OCI-LY7 (cell line): ENCODE data around the gene ATP6V1A.

Experiments
- EZH2phosphoT487 ChIP-seq: fragments of 200-600 bp; sonication (generic); IDR thresholded peaks from 2 replicates; pipeline ENCODE4 v1.6.1; 2018; ENCODE audit warnings: low read depth, borderline replicate concordance, mild to moderate bottlenecking, mixed run types, antibody characterized with exemption, low read length, moderate library complexity, mixed read lengths
- TF ChIP-seq, protein P1 (sequence below): fragments of 200-600 bp; sonication (generic); conservative IDR thresholded peaks from 2 replicates; pipeline ENCODE4 v1.5.1; 2014; ENCODE audit warnings: mild to moderate bottlenecking, antibody characterized with exemption, low read length, moderate library complexity, mixed read lengths

DNA sequence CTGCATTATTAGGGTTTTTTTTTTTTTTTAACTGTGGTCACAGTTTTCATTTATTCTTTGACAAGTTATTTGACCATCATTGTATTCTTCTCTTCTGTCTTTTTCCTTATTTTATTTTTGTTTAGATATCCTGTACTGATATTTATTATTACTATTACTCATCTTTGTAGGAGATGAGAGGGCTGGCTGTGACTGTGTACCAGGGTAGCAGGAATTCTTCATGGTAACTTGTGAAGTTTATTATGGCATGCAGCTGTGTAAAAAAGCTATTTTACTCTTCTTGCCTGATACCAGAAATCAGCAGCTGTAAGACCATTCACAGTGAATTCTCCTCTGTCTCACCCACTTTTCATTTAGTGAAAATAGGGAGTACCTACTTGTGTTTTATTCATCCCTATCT, 44.5 kb downstream of the ATP6V1A start:
- no peak for TF ChIP-seq EZH2phosphoT487
- TF ChIP-seq, protein P1, sequence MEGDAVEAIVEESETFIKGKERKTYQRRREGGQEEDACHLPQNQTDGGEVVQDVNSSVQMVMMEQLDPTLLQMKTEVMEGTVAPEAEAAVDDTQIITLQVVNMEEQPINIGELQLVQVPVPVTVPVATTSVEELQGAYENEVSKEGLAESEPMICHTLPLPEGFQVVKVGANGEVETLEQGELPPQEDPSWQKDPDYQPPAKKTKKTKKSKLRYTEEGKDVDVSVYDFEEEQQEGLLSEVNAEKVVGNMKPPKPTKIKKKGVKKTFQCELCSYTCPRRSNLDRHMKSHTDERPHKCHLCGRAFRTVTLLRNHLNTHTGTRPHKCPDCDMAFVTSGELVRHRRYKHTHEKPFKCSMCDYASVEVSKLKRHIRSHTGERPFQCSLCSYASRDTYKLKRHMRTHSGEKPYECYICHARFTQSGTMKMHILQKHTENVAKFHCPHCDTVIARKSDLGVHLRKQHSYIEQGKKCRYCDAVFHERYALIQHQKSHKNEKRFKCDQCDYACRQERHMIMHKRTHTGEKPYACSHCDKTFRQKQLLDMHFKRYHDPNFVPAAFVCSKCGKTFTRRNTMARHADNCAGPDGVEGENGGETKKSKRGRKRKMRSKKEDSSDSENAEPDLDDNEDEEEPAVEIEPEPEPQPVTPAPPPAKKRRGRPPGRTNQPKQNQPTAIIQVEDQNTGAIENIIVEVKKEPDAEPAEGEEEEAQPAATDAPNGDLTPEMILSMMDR: no peak
